Right atrium auricular region (tissue), 2 donors: ENCODE data around the gene MAGIX. TPM values are rescaled to one million over a fixed set of nuclear protein-coding genes. Genes with fewer than 3 reads are reported as not detected.
"Not testable (repeated sequence)": the region's sequence is repeated elsewhere in the genome, so short reads cannot be mapped to it uniquely, and the experiment has no call there.

Experiments used
- DNase-seq: peaks from one replicate; pipeline ENCODE4 v3.0.0-alpha.2; 2019; ENCODE audit warnings: low spot score
- H3K27ac ChIP-seq, 2 donors: fragments of 200-600 bp; sonication (generic); 1 replicate in 1 of 2; 2 replicates in 1 of 2; pipeline ENCODE4 v1.5.1; 2016 to 2019
- H3K27me3 ChIP-seq, 2 donors: fragments of 200-600 bp; sonication (generic); one replicate each; pipeline versions ENCODE4 v1.5.1 to v1.6.0; 2017 to 2019
- H3K36me3 ChIP-seq: fragments of 200-600 bp; sonication (generic); one replicate; pipeline ENCODE4 v1.5.1; 2016
- H3K4me1 ChIP-seq, 2 donors: fragments of 200-600 bp; sonication (generic); one replicate each; pipeline versions ENCODE4 v1.5.1 to v1.6.0; 2017 to 2019
- H3K4me3 ChIP-seq, 2 donors: fragments of 200-600 bp; sonication (generic); 1 replicate in 1 of 2; 2 replicates in 1 of 2; pipeline ENCODE4 v1.5.1; 2017 to 2019; ENCODE audit warnings: mild to moderate bottlenecking in 1 of 2, moderate library complexity in 1 of 2
- H3K9me3 ChIP-seq, 2 donors: fragments of 200-600 bp; sonication (generic); one replicate each; pipeline ENCODE4 v1.5.1; 2019
- total RNA-seq, 2 donors: library from RNA; depleted of rRNA; stranded (reverse); fragments of >200 nt; gene quantifications; one replicate each; pipeline ENCODE4 v1.1.0, GENCODE V29; 2016
- TF ChIP-seq, protein P1 (sequence below), 2 donors: fragments of 200-600 bp; sonication (generic); IDR thresholded peaks; one replicate each; pipeline ENCODE4 v1.5.1; 2019; ENCODE audit warnings: antibody characterized with exemption in 2 of 2

MAGIX gene
- total RNA-seq, 2 donors from 2014 or later, result 18.9 to 23.4 TPM

DNA sequence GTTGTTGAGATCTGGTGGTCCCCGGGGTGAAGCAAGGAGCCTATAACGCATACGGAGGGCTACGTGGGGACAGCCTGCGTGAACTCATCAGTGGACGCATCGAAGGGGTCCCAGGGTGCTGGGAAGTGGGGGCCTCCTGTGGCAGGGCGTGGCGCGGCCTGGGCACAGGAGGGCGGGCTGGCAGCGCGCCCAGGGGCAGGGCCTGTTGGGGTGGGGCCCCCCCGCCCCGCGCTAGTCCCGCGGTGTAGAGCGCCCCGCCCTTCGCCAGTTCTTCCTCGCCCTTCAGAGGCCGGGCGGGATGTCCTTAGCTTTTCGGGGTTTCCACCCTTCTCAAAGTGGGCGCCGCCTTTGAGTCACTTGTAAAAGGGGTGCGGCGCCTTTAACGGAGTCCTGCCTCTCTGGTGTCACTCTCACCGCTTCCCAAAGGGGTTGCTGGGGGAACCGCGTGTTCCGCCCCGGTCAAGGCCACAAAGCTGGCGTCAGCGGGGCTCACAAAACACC, 9.8 kb downstream of the MAGIX start:
- Histone ChIP-seq H3K27me3 (no peaks in the 10 kb centered on the region), H3K4me1 (peaks cover 0 to 12% of the 10 kb centered on the region in 2 donors), H3K4me3 (peak overlapping the region; percentile 48 to 64), H3K9me3 (no peaks in the 10 kb centered on the region), H3K36me3 (peaks cover 22% of the 10 kb centered on the region), H3K27ac (peak overlapping the region; percentile 89 to 91)
- peak; percentile 84 for DNase-seq
- TF ChIP-seq, protein P1, sequence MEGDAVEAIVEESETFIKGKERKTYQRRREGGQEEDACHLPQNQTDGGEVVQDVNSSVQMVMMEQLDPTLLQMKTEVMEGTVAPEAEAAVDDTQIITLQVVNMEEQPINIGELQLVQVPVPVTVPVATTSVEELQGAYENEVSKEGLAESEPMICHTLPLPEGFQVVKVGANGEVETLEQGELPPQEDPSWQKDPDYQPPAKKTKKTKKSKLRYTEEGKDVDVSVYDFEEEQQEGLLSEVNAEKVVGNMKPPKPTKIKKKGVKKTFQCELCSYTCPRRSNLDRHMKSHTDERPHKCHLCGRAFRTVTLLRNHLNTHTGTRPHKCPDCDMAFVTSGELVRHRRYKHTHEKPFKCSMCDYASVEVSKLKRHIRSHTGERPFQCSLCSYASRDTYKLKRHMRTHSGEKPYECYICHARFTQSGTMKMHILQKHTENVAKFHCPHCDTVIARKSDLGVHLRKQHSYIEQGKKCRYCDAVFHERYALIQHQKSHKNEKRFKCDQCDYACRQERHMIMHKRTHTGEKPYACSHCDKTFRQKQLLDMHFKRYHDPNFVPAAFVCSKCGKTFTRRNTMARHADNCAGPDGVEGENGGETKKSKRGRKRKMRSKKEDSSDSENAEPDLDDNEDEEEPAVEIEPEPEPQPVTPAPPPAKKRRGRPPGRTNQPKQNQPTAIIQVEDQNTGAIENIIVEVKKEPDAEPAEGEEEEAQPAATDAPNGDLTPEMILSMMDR (IDR thresholded peaks at IDR 0.05), result no peak

GRCh38 chrX:49173544-49173943, 11.0 kb downstream of the MAGIX start:
- H3K4me3 ChIP-seq, DNase-seq, H3K9me3 ChIP-seq, H3K27me3 ChIP-seq: not testable (repeated sequence)
- Histone ChIP-seq H3K36me3 (peaks cover 22% of the 10 kb centered on the region), H3K27ac (peak overlapping the region in 1 of 2 donors; percentile 89), H3K4me1 (peaks cover 0 to 12% of the 10 kb centered on the region in 2 donors)

GRCh38 chrX:49174723-49175122, 12.2 kb downstream of the MAGIX start:
- H3K9me3 ChIP-seq, result no peaks in the 10 kb centered on the region
- no peak overlapping the region for H3K4me3 ChIP-seq
- no peak for DNase-seq
- H3K27ac ChIP-seq, result no peak overlapping the region
- H3K36me3 ChIP-seq, result peaks cover 22% of the 10 kb centered on the region
- peaks cover 0 to 12% of the 10 kb centered on the region in 2 donors for H3K4me1 ChIP-seq
- TF ChIP-seq, protein P1 (IDR thresholded peaks at IDR 0.05), result no peak
- no peaks in the 10 kb centered on the region for H3K27me3 ChIP-seq

DNA sequence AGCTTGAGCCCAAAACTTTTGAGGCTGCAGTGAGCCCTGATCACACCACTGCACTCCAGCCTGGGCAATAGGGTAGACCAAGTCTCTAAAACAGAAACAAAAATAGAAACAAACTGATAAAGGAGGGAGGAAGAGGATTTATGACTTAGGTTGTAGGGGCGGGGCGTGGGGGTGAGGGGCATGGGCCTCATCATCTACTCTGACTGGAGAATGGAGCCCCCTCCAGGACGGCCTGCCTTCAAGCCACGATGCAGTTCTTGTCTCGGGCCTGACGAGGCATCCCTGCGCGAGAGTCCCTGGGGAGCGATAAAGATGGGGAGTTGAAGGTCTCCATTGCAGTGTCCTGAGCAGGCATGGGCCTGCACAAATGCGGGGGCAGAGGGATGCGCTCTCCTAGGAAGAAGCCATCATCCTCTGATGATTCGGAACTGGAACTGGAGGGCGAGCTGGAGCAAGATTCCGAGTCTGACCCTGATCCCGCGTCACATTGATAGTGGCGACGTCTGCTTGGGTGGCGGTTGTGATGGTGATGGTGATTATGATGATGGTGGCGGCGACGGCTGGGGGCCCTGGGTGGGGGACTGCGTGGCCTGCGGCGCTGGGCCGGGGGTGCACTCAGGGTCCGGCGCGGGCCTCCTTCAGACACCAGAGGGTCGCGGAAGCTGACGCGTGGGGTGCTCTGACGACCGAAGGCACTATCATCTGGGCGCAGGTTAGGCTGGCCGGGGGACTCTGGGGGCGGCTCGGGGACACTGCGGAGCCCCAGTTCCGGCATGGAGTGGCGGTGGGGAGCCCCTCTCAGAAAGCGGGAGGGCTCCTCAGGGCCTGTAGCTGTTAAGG, 13.1 kb downstream of the MAGIX start:
- DNase-seq, result no peak
- no peaks in the 10 kb centered on the region for H3K27me3 ChIP-seq
- no peak overlapping the region for H3K4me3 ChIP-seq
- TF ChIP-seq, protein P1 (IDR thresholded peaks at IDR 0.05), result no peak
- H3K9me3 ChIP-seq, result no peaks in the 10 kb centered on the region
- peaks cover 22% of the 10 kb centered on the region for H3K36me3 ChIP-seq
- H3K27ac ChIP-seq, result no peak overlapping the region
- H3K4me1 ChIP-seq, result peaks cover 0 to 12% of the 10 kb centered on the region in 2 donors

DNA sequence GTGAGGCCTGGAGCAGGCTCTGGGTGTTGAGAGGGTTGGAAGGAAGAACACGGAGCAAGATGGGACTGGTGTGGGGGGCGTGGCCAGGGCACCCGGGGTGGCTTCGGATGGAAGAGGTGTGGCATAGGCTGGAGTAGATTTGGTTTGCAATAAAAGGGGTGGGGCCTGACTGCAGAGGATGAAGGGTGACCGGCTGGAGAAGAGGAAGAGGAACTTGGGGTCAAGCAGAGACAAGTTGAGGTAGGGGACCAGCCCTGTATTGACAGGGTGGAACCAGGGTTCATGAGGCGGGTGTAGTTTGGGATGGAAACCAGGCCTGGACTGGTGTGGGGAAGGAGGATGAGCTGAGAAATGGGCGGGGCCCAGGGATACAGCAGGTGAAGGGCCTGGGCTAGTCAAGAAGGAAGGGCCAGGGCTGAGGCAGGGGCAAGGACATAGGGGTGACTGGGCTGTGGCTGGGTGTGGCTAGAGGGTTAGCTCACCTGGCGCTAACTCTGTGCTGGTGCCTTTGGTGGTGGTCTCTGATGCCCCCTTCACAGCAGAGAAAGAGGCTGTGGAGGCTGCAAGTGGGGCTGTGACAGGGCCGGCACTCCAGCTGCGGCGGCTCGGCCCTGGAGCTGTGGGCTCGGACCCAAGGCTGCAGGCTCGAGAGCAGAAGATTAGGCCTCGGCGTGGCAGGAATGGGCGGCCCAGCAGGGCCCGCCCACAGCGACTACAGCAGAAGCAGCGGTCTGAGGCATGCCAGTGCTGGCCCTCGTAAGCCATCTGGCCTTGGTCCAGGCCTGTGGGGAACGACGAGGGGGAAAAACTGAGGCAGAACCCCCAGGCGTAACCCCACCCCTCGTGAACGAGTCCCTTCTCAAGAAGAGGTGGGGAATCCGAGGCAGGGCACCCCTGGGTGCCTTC, 14.1 kb downstream of the MAGIX start:
- H3K4me3 ChIP-seq, result no peak overlapping the region
- DNase-seq, result no peak
- no peaks in the 10 kb centered on the region for H3K27me3 ChIP-seq
- TF ChIP-seq, protein P1 (IDR thresholded peaks at IDR 0.05), result no peak
- H3K9me3 ChIP-seq, result no peaks in the 10 kb centered on the region
- peaks cover 0 to 12% of the 10 kb centered on the region in 2 donors for H3K4me1 ChIP-seq
- peak overlapping the region; percentile 48 to 53 for H3K27ac ChIP-seq
- H3K36me3 ChIP-seq, result peaks cover 22% of the 10 kb centered on the region
